Astrocyte of the cerebellum (primary cell): Measurements from ENCODE around the gene LRRFIP1.
"Not testable (repeated sequence)": the region's sequence is repeated elsewhere in the genome, so short reads cannot be mapped to it uniquely, and the experiment has no call there.

Source experiments
- DNase-seq: peaks from one replicate; pipeline ENCODE4 v3.0.0-alpha.2; 2011; ENCODE audit warnings: low read depth
- H3K4me3 ChIP-seq: 2 replicates; pipeline ENCODE4 v1.5.1; 2011; ENCODE audit warnings: mild to moderate bottlenecking, low read depth, low read length, moderate library complexity
- in situ Hi-C: cut with HindIII; loops from 2 replicates; pipeline ENCODE4 v1.10.0; 2017; ENCODE audit warnings: low sequenced_read_pairs
- TF ChIP-seq, protein P1 (sequence below): IDR thresholded peaks from 2 replicates; pipeline ENCODE4 v1.5.1; 2012; ENCODE audit warnings: low read length, low read depth, moderate library complexity, mild to moderate bottlenecking; ENCODE audit errors: missing control alignments

LRRFIP1 gene

DNA sequence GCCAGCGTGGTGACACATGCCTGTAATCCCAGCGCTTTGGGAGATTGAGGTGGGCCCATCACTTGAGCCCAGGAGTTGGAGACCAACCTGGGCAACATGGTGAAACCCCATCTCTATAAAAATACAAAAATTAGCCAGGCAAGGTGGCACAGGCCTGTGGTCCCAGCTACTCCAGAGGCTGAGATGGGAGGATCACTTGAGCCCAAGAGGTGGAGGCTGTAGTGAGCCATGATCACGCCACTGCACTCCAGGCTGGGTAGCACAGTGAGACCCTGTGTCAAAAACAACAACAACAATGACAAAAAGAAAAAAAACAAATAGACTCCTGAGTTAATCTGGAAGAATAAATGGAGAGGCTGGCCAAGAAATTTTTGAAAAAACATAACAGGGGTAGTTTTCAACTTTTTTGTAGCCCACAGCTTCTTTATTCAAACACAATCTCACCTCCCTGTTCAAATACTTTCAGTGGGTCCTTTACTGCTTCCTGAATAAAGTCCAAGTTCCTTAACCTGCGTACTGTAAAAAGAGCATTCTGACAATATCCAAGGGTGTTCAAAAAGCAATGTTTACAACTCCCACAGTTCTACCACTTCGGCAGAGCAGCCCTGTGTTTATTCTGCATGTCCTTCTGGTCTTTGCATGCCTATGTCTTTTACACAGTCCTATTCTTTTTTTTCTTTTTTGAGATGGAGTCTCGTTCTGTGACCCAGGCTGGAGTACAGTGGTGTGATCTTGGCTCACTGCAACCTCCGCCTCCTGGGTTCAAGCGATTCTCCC, 53.5 kb downstream of the LRRFIP1 start:
- TF ChIP-seq, protein P1, sequence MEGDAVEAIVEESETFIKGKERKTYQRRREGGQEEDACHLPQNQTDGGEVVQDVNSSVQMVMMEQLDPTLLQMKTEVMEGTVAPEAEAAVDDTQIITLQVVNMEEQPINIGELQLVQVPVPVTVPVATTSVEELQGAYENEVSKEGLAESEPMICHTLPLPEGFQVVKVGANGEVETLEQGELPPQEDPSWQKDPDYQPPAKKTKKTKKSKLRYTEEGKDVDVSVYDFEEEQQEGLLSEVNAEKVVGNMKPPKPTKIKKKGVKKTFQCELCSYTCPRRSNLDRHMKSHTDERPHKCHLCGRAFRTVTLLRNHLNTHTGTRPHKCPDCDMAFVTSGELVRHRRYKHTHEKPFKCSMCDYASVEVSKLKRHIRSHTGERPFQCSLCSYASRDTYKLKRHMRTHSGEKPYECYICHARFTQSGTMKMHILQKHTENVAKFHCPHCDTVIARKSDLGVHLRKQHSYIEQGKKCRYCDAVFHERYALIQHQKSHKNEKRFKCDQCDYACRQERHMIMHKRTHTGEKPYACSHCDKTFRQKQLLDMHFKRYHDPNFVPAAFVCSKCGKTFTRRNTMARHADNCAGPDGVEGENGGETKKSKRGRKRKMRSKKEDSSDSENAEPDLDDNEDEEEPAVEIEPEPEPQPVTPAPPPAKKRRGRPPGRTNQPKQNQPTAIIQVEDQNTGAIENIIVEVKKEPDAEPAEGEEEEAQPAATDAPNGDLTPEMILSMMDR, result no peak
- DNase-seq, result no peak
- no peak overlapping the region for H3K4me3 ChIP-seq
- in situ Hi-C loops, result loop anchor here (5.0 kb wide), 2 partner anchors 46 to 79 kb away; no protein-coding TSS in a partner anchor

DNA sequence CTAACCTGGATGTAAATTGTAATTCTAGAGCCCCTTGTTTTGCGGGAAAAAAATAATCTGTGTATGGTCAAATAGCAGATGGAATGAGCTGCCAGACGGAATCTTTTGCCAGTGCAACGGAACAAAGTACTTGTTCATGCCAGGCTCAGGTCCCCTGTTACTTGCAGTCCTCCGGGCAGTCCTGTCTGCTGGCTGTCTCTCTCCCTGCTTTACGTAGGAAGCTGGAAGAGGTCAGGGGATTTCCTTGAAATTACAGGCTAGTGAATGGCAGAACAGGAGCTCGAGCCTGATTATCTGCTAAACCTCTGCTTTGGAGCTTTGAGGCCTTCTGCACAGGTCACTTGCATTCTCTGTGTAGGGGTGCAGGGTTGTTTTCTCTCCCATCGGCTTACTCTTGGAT, 54.8 kb downstream of the LRRFIP1 start:
- TF ChIP-seq, protein P1, result no peak
- in situ Hi-C loops, result loop anchor here (5.0 kb wide), 2 partner anchors 45 to 80 kb away; no protein-coding TSS in a partner anchor
- DNase-seq, result no peak
- no peak overlapping the region for H3K4me3 ChIP-seq

DNA sequence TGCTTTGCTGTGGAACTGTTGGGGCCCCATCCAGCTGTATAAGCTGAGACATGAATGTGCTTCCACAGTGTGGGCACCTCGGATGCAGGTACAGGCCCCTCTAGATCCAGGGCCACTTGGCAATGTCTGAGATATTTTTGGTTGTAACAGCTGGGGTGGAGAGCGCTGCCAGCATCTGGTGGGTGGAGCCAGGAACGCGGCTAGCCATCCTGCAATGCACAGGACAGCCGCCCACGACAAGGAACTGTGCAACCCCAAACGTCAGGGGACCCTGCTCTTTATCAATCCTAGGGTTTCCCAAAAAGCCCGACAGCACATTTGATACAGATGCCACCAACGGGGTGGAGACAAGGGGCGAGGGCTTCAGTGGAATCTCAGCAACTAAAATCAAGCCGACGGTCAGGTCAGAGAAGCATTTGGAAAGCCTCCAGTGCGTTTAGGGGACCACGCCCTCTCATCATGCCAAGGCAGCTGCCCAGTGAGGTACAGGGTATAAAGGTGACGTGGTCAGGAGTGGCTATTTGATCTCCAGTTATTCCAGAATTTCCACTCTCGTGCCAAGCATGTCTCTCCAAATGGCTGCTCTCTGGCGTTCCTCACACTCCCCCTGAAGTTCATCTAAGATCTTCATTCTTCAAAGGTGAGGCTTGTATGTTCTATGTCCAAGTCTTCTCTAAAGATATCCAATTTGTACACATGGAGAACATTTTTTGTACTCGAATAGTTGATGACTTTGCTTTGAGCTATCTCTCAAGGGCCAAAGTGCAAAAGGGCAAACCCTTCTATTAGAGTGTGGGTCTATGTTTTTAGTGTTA, 55.7 kb downstream of the LRRFIP1 start:
- in situ Hi-C loops, result loop anchor here (5.0 kb wide), 2 partner anchors 44 to 81 kb away; no protein-coding TSS in a partner anchor
- TF ChIP-seq, protein P1, result no peak
- DNase-seq, result no peak
- H3K4me3 ChIP-seq, result no peak overlapping the region

DNA sequence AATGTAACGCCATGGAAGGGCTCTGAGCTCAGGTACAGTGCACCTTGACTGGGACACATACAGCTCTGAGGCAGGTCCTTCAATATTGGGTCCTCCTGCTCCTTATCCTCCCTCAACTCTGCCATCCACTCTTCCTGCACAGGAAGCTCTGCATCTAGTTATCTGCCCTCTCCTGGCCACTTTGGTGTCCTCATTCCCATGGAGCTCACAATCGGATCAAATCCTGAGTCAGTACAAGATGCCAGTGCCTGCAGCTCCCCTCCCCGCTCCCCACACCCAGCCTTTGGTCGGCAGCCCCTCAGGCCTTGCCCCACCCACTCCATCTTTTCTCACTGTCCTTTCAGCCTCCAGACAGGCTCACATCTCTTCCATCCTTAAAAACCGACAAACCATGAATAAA, 58.0 kb downstream of the LRRFIP1 start:
- H3K4me3 ChIP-seq, result no peak overlapping the region
- in situ Hi-C loops, result no loop called here
- TF ChIP-seq, protein P1, result peak; percentile 33
- DNase-seq, result no peak

DNA sequence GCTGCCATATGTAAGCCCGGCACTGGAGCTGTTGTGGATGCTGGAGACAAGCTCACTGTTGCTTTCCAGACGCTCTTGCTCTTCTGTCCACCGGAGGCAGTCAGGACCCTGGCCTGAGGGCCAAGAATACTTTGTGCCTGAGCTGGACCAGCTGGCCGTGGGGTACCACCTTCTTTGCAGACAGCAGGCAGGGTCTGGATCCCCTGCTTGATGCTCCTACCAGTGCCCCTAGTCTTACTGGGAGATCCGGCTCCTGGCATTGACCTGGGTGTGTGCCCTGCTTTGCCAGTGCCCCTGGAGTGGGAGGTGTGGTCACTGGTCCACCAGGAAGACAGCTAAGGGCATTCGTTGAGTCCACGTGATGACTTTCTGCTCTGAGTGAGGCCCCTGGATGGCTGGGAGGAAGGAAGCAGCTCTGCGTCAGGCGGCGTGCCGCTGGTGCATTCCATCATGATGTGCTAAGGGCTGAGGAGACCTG, 59.3 kb downstream of the LRRFIP1 start:
- no peak for DNase-seq
- no peak overlapping the region for H3K4me3 ChIP-seq
- in situ Hi-C loops, result no loop called here
- TF ChIP-seq, protein P1, result peak; percentile 36

DNA sequence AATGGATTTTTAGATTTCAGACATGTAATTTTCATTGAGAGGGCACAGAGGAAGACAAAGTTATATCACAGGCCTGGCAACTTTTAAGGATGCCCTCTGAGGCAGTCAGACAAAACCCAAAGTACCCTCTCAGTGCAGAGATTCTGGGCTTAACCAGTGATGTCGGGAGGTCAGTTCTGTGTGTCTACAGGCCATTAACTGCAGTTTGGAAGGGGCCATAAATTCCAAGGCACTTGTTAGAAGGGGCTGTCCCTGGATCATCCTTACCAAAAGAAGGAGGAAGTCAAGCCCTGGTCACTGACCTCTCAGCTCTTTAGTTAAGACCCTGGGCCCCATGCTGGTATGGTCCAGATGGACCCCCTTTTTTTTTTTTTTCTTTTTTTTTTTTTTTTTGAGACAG, 60.7 kb downstream of the LRRFIP1 start:
- TF ChIP-seq, protein P1, result no peak

DNA sequence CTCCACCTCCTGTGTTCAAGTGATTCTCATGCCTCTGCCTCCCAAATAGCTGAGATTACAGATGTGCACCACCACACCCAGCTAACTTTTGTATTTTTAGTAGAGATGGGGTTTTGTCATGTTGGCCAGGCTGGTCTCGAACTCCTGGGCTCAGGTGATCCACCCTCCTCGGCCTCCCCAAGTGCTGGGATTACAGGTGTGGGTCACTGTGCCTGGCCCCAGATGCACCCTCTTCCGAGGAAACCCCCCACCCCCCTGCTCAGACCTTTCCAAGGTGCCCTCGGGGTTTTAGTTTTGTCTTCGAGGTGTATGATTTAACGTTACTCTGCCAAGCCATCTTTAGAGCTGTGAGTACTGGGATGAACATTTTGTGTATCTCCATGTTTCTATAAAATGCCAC, 61.2 kb downstream of the LRRFIP1 start:
- DNase-seq, in situ Hi-C loops, H3K4me3 ChIP-seq: not testable (repeated sequence)

More for the DNA sequence above, 60.7 kb downstream of the LRRFIP1 start:
- in situ Hi-C loops, result no loop called here
- DNase-seq, result no peak
- no peak overlapping the region for H3K4me3 ChIP-seq
